T-helper 2 cell (primary cell): ENCODE data around the gene TTLL7.

ENCODE experiments used
- DNase-seq, 5 experiments: peaks; one replicate each; pipeline versions ENCODE4 v3.0.0 to v3.0.0-alpha.2; 2012 to 2022
- total RNA-seq, 2 donors: gene quantifications; one replicate each; lab custom pipeline; 2026; lab: John Stamatoyannopoulos, UW

The TTLL7 gene
- 0.94 to 1.1 reads per million in 2 donors for total RNA-seq

DNA sequence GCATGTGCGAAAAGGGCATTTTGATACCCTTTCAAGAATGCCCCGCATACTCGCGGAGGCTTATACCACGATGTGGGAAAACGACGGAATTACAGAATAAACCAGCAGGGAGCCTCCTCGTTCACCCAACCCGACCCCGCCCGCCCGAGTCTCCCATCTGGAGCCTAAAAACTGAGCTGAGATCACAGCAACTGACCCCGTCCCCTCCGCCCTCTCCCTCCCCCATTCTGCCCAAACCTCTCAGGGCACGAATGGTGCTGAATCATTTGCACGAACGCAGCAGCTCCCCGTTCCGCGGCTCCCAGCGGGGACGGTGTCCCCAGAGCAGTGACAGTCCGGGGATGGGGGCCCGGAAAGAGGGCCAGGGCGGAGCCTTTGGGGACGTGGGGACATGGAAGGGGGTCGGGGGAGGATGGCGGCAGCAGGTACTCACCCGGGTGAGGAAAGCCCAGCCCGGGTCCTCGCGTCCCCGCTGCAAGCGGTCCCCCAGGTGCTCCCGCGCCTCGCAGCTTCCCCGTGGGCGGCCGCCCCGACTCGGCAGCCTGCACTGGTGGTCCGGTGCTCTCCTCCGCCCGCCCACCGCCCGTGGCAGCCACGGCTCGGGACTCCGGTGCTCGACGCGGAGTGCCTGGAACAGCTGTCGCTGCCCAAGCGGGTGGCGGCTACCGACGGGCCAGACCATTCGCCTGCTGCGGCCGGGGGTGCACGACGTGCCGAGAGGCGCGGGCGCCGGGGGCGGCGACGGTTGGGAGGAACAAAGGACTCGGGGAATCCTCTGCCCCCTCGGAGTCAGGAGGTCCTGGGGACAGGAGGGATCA is at the start of gene TTLL7:
Gene TTLL7 (minus strand): TSS at position 635 of the 818 bp plus-strand sequence. CDS start 46,921 bp downstream, outside the sequence.
- DNase-seq: peak; percentile 11 to 84 (median 39)

- no peak for DNase-seq
These were observed 43.5 kb upstream of the TTLL7 start for GRCh38 chr1:84042461-84042860.

- DNase-seq: no peak
These were observed 39.1 kb upstream of the TTLL7 start for GRCh38 chr1:84037758-84038611.

DNA sequence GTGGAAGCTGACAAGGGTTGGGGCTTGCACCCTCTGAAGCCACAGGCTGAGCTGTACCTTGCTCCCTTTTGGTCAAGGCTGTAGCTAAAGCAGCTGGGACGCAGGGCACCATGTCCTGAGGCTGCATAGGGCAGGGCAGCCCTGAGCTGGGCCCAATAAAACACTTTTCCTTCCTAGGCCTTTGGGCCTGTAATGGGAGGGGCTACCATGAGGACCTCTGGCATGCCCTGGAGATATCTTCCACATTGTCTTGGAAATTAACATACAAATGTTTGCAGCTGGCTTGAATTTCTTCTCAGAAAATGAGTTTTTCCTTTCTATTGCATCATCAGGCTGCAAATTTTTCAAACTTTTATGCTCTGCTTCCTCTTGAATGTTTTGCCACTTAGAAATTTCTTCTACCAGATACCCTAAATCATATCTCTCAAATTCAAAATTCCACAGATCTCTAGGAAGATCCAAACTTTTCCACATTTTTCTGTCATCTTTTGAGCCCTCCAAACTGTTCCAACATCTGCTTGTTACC is 32.9 kb upstream of the TTLL7 start:
- no peak for DNase-seq

GRCh38 chr1:84027368-84027767 is 28.4 kb upstream of the TTLL7 start:
- DNase-seq: no peak

- DNase-seq: no peak
These were observed 27.0 kb upstream of the TTLL7 start for GRCh38 chr1:84025966-84026365.

GRCh38 chr1:84021822-84022221 is 22.9 kb upstream of the TTLL7 start:
- DNase-seq: no peak

DNA sequence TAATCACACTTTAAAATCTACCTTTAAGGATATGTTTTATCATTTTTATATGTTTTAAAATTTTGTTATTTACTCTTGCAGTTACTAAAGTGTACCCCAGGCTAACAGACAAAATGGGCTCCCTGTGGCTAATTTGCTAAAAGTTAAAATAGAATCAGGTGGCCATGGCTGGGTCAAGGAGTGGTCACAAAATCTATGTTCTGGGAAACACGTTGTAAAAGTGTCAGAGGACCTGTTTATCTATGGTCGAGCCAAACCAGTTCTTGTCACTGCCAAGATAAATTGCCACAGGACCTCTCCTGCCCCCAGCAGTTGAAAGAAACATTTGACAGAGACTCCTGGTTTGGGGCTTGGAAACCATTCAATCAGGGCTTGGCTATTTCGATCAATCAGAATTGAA is 21.2 kb upstream of the TTLL7 start:
- DNase-seq: no peak

DNA sequence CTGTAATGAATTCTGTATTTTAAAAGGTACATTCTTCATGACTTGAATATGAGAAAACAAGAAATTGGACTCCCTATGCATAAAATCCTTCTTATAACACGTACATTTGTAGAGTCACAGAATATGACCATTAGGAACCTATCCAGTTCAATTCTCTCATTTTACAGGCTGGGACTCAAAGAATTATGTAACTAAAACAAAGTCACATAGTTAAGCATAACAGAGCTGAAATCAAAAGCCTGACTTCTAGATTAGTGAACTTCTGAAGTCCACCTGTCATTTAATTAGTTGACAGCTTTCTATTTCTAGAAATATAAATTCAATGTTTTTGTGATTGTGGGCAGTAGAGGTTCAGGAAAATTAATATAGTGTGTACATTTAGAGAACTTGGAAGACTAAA is 20.3 kb upstream of the TTLL7 start:
- DNase-seq: no peak

- DNase-seq: no peak
These were observed 14.8 kb upstream of the TTLL7 start for GRCh38 chr1:84013708-84014107.

DNA sequence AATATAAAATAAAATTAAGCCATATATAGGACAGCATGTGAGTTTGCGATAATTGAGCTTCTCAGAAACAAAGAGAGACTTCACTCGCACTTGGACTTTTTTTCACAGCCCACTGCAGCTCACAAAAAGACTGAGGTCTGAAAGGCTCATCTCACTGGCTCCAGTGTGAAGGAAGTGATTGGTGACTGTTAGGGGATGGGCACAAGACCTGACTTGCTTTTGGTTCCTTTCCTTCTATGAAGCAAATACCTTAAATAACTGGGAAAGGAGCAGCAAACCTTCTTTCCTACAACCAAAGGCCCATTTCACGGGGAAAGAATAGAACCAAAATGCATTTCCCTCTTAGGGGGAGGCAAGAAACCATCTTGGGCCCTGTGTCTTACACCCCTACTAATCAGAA is 13.1 kb upstream of the TTLL7 start:
- DNase-seq: no peak

GRCh38 chr1:84010136-84010535 is 11.2 kb upstream of the TTLL7 start:
- DNase-seq: no peak

GRCh38 chr1:84008631-84009030 is 9.7 kb upstream of the TTLL7 start:
- DNase-seq: no peak

- no peak for DNase-seq
These were observed 7.7 kb upstream of the TTLL7 start for GRCh38 chr1:84006591-84006990.

DNA sequence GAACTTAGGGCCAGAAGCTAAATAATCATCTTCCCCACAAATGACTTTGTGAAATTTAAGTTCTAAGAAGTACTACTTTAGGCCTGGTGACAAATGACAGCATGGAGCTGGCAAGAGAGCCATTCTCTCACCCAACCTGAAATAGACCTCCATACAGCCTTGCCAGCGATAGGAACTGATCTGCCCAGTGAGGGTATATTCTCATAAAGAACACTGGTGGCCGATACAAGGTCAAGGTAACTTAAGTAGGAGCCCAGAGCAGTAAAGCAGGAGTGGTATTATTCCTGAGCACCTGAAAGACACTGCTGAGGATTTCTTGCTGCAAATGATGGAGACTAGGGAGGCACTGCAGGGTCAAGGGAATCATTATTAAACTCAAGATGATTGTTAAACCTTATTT is 2.6 kb upstream of the TTLL7 start:
- no peak for DNase-seq

DNA sequence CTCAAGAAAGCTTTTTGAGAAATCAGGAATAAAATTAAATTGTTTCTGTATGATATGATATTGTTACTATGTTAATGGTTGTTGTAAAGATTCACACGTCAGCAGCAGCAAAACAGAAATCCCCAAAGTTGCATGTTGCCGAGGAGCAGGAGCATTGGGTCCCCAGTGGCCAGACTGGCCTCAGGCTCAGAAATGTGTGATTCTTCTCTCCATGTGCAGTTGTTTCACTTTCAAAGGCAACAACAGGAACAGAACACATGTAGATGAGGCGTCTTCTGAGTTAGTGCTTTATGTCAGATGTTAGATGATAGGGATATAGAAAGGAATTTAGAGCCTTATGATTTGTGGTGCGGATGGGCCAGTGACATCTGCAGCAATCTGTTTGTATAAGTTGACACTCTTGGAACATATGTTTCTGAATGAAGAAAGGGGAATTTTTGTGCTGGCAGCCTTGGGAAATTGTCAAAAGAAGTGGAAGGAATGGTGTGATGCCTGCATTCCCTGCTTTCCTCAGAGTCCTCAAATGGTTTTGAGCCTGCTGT is 2.1 kb upstream of the TTLL7 start:
- no peak for DNase-seq

- no peak for DNase-seq
These were observed 1.4 kb upstream of the TTLL7 start for GRCh38 chr1:84000196-84000885.

GRCh38 chr1:83999316-83999819 is 436 bp upstream of the TTLL7 start:
- DNase-seq: peak in 3 of 5 experiments; percentile 8 to 81 (median 11)

DNA sequence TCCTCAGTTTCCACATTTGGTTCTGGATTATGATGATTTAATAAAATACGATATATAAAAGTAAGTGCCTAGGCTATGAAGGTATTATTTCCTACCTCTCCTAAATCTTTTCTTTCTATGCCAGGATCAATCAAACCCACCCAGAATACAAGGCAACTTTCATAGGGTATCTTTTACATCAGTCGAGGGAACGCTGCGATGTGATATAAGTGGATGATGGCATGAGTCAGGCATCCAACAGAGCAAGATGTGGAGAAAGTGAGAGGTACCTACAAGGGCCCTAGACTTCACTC is 781 bp downstream of the TTLL7 start:
- DNase-seq: no peak

DNA sequence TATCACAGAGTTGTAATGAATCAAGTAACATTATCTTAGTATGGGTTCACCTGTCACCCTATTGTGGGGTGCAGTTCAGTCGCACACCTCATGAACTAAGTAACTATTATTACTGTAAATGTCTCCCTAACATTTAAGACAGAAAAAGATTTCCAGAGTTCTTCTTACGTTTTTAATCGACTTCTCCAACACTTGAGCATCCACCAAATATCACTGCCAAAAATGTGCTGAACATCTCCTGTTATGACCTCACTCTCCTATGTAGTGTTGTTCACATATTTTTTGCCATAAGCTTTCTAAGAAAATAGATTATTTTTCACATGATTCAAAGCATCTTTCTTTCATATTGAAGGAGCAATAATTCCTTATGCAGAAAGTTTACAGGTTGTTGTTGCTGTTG is 1.3 kb downstream of the TTLL7 start:
- no peak for DNase-seq

GRCh38 chr1:83996621-83997020 is 2.3 kb downstream of the TTLL7 start:
- no peak for DNase-seq

DNA sequence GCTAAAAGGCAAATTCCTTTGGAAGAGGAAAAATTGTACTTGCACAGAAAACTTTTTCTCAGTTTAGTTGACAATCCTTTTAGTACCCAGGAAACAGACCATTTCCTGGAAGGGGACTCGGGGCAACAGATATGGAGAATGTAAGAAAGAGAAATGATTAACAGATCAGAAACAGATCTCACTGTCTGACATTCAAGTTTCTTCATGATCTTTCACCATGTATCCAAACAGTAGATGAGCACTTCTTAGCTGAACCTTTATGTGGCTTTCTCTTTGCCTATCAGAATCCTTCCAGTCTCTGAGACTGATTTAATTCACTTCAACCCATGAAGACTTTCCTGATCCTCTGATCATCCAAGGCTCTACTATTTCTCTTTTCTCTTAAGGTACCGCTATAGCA is 2.7 kb downstream of the TTLL7 start:
- no peak for DNase-seq

- DNase-seq: no peak
These were observed 3.3 kb downstream of the TTLL7 start for GRCh38 chr1:83995649-83996048.
